ENCODE data around the gene SORL1.

Gene SORL1

DNA sequence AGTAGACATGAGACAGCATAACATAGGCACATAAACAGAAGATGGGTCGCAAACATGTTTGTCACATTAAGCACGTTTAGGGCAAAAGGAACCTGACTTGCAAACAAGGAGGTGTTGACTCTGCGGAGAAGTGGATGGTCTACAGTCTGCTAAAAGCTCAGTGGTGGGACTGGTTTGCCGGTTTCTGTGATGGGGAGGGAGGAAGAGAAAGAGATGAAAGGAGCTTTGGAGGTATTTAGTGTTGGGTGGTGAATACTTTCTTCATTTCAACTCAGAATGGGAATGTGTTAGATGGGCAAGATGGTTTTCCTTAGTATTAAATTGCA, 192.0 kb downstream of the SORL1 start:
- DNase-seq (ENCODE audit: low read depth) = no peak
- TF ChIP-seq, protein P1, sequence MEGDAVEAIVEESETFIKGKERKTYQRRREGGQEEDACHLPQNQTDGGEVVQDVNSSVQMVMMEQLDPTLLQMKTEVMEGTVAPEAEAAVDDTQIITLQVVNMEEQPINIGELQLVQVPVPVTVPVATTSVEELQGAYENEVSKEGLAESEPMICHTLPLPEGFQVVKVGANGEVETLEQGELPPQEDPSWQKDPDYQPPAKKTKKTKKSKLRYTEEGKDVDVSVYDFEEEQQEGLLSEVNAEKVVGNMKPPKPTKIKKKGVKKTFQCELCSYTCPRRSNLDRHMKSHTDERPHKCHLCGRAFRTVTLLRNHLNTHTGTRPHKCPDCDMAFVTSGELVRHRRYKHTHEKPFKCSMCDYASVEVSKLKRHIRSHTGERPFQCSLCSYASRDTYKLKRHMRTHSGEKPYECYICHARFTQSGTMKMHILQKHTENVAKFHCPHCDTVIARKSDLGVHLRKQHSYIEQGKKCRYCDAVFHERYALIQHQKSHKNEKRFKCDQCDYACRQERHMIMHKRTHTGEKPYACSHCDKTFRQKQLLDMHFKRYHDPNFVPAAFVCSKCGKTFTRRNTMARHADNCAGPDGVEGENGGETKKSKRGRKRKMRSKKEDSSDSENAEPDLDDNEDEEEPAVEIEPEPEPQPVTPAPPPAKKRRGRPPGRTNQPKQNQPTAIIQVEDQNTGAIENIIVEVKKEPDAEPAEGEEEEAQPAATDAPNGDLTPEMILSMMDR (conservative IDR thresholded peaks at IDR 0.05; ENCODE audit: low read depth, low read length) = no peak
- no peak overlapping the region for H3K4me3 ChIP-seq (ENCODE audit: low read depth, low read length)

DNA sequence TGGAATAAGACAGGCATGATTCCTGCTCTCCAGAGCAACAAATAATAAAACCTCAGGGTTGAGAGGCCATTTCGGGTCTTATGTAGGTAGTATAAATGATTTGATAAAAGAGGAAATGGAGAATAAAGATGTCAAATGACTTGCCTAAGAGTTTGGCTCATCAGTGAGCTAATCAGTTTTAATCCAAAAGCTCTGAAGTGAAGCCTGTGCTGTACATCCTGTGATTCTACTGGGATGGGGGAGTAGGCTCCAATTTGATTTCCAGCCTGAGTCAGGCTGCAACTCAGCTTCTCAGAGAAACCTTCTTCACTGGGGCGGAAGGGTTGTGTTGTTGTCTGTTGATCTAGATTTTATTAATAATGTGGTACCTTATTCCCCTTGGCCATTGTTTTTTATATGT, 192.9 kb downstream of the SORL1 start:
- TF ChIP-seq, protein P1 (conservative IDR thresholded peaks at IDR 0.05; ENCODE audit: low read depth, low read length) = no peak
- no peak overlapping the region for H3K4me3 ChIP-seq (ENCODE audit: low read depth, low read length)
- no peak for DNase-seq (ENCODE audit: low read depth)

GRCh38 chr11:121645596-121645995, 193.5 kb downstream of the SORL1 start:
- H3K4me3 ChIP-seq (ENCODE audit: low read depth, low read length) = no peak overlapping the region
- DNase-seq (ENCODE audit: low read depth) = no peak
- TF ChIP-seq, protein P1 (conservative IDR thresholded peaks at IDR 0.05; ENCODE audit: low read depth, low read length) = no peak

- H3K4me3 ChIP-seq (ENCODE audit: low read depth, low read length) = no peak overlapping the region
- no peak for DNase-seq (ENCODE audit: low read depth)
- TF ChIP-seq, protein P1 (conservative IDR thresholded peaks at IDR 0.05; ENCODE audit: low read depth, low read length) = peak; percentile 25
Observed at GRCh38 chr11:121648306-121648705, 196.2 kb downstream of the SORL1 start.

DNA sequence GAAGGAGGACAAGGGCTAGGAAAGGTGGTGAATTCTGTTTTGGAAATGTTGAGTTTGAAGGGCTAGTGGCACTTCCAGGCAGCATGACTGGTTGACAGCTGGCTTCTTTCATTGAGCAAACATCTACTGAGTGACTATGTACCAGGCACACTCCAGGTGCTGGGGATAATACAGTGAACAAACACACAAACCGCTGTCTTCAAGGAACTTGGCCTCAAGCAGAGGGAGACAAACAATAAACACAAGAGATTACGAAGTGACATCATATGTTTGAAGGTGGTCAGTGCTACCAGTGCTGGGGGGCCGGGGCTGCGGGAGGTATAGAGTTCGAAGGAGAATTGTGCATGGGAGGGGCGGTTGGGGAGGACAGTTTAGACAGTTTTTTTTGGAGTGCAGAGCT, 197.7 kb downstream of the SORL1 start:
- peak; percentile 31 for DNase-seq (ENCODE audit: low read depth)
- TF ChIP-seq, protein P1 (conservative IDR thresholded peaks at IDR 0.05; ENCODE audit: low read depth, low read length) = no peak
- H3K4me3 ChIP-seq (ENCODE audit: low read depth, low read length) = no peak overlapping the region

DNA sequence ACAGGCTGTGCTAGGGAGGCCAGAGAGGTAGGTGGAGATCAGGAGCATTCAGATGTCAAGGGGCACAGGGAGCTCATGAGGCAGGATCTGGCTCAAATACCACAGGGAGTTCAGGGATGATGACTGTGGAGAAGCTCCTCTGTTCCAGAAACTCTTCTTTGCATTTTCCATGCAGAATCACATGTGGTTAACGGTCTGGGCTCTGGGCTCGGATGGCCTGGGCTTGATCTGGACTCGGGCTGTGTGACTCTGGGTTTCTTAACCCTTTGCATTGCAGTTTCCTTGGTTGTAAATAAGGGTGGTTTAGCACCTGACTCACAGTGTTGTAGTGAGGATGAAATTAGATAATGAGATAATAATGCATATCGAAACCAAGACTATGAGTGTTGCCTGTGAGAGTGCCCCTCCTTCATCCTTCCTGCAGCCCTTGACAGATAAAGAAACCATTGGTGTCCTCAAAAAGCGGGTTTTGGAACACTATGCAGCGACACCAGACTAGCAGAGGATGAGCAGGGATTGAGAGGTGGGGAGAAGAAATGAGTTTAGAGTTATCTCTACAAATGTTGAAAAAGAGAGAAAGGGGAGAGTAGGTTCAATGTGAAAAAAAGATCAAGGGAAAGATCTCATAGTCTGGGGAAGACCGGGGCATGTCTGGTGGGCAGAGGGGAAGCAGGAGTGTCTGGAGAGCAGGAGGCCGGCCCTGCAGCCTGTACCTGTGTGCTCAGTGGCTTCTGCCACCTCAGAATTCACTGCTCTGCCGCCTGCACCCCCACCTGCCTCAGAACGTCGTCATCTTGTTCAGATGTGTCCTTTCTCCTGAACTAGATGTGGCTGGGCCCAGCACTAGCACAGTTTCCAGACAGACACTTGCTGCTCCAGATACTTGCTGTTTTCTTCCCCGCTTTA, 198.5 kb downstream of the SORL1 start:
- no peak overlapping the region for H3K4me3 ChIP-seq (ENCODE audit: low read depth, low read length)
- no peak for DNase-seq (ENCODE audit: low read depth)

More for the DNA sequence above, 198.5 kb downstream of the SORL1 start:
- TF ChIP-seq, protein P1 (conservative IDR thresholded peaks at IDR 0.05; ENCODE audit: low read depth, low read length) = no peak
